ENCODE results near the gene POM121. TPM values are rescaled to one million over a fixed set of nuclear protein-coding genes. Genes with fewer than 3 reads are reported as not detected.
"Not testable (repeated sequence)": the region's sequence is repeated elsewhere in the genome, so short reads cannot be mapped to it uniquely, and the experiment has no call there.

The POM121 gene
- total RNA-seq, 1 experiment from 2014 or later, result 42.2 TPM

GRCh38 chr7:72969688-72970087, 44.8 kb downstream of the POM121 start:
- H3K9me3 Mint-ChIP-seq (ENCODE audit: unreplicated experiment), result not testable (repeated sequence)

GRCh38 chr7:72971505-72971904, 46.6 kb downstream of the POM121 start:
- H3K4me1 Mint-ChIP-seq (ENCODE audit: insufficient read depth, unreplicated experiment); H3K27ac Mint-ChIP-seq (ENCODE audit: low read depth, unreplicated experiment); CTCF ChIA-PET; DNase-seq (ENCODE audit: unreplicated experiment); H3K9me3 Mint-ChIP-seq (ENCODE audit: unreplicated experiment); H3K27me3 Mint-ChIP-seq (ENCODE audit: insufficient read depth, unreplicated experiment); POLR2A ChIA-PET; H3K4me3 Mint-ChIP-seq (ENCODE audit: unreplicated experiment); intact Hi-C loops (cut with micrococcal nuclease); H3K36me3 Mint-ChIP-seq (ENCODE audit: insufficient read depth, unreplicated experiment); BruUV-seq (replicated peaks): not testable (repeated sequence)

More at GRCh38 chr7:72969688-72970087, 44.8 kb downstream of the POM121 start:
- H3K27ac Mint-ChIP-seq (ENCODE audit: low read depth, unreplicated experiment); H3K36me3 Mint-ChIP-seq (ENCODE audit: insufficient read depth, unreplicated experiment); H3K27me3 Mint-ChIP-seq (ENCODE audit: insufficient read depth, unreplicated experiment); H3K4me3 Mint-ChIP-seq (ENCODE audit: unreplicated experiment); DNase-seq (ENCODE audit: unreplicated experiment); H3K4me1 Mint-ChIP-seq (ENCODE audit: insufficient read depth, unreplicated experiment); CTCF ChIA-PET; BruUV-seq (replicated peaks); intact Hi-C loops (cut with micrococcal nuclease); POLR2A ChIA-PET: not testable (repeated sequence)

- H3K4me3 Mint-ChIP-seq (ENCODE audit: unreplicated experiment); intact Hi-C loops (cut with micrococcal nuclease); POLR2A ChIA-PET; H3K27ac Mint-ChIP-seq (ENCODE audit: low read depth, unreplicated experiment); DNase-seq (ENCODE audit: unreplicated experiment); H3K4me1 Mint-ChIP-seq (ENCODE audit: insufficient read depth, unreplicated experiment); H3K27me3 Mint-ChIP-seq (ENCODE audit: insufficient read depth, unreplicated experiment); H3K36me3 Mint-ChIP-seq (ENCODE audit: insufficient read depth, unreplicated experiment); BruUV-seq (replicated peaks); CTCF ChIA-PET; H3K9me3 Mint-ChIP-seq (ENCODE audit: unreplicated experiment): not testable (repeated sequence)
Observed at GRCh38 chr7:72974781-72975180, 49.9 kb downstream of the POM121 start.

GRCh38 chr7:72975656-72976286, 50.9 kb downstream of the POM121 start:
- H3K27ac Mint-ChIP-seq (ENCODE audit: low read depth, unreplicated experiment); POLR2A ChIA-PET; H3K36me3 Mint-ChIP-seq (ENCODE audit: insufficient read depth, unreplicated experiment); CTCF ChIA-PET; DNase-seq (ENCODE audit: unreplicated experiment); BruUV-seq (replicated peaks); H3K4me3 Mint-ChIP-seq (ENCODE audit: unreplicated experiment); H3K4me1 Mint-ChIP-seq (ENCODE audit: insufficient read depth, unreplicated experiment); intact Hi-C loops (cut with micrococcal nuclease); H3K27me3 Mint-ChIP-seq (ENCODE audit: insufficient read depth, unreplicated experiment); H3K9me3 Mint-ChIP-seq (ENCODE audit: unreplicated experiment): not testable (repeated sequence)

- H3K27ac Mint-ChIP-seq (ENCODE audit: low read depth, unreplicated experiment); H3K4me1 Mint-ChIP-seq (ENCODE audit: insufficient read depth, unreplicated experiment); H3K9me3 Mint-ChIP-seq (ENCODE audit: unreplicated experiment); POLR2A ChIA-PET; DNase-seq (ENCODE audit: unreplicated experiment); H3K27me3 Mint-ChIP-seq (ENCODE audit: insufficient read depth, unreplicated experiment); H3K4me3 Mint-ChIP-seq (ENCODE audit: unreplicated experiment); BruUV-seq (replicated peaks); H3K36me3 Mint-ChIP-seq (ENCODE audit: insufficient read depth, unreplicated experiment); CTCF ChIA-PET; intact Hi-C loops (cut with micrococcal nuclease): not testable (repeated sequence)
Observed at GRCh38 chr7:72976434-72976833, 51.5 kb downstream of the POM121 start.

- H3K4me1 Mint-ChIP-seq (ENCODE audit: insufficient read depth, unreplicated experiment); CTCF ChIA-PET; H3K9me3 Mint-ChIP-seq (ENCODE audit: unreplicated experiment); DNase-seq (ENCODE audit: unreplicated experiment); H3K27ac Mint-ChIP-seq (ENCODE audit: low read depth, unreplicated experiment); H3K36me3 Mint-ChIP-seq (ENCODE audit: insufficient read depth, unreplicated experiment); H3K4me3 Mint-ChIP-seq (ENCODE audit: unreplicated experiment); POLR2A ChIA-PET; intact Hi-C loops (cut with micrococcal nuclease); H3K27me3 Mint-ChIP-seq (ENCODE audit: insufficient read depth, unreplicated experiment); BruUV-seq (replicated peaks): not testable (repeated sequence)
Observed at GRCh38 chr7:72980382-72980781, 55.5 kb downstream of the POM121 start.

GRCh38 chr7:72982084-72982483, 57.2 kb downstream of the POM121 start:
- H3K27me3 Mint-ChIP-seq (ENCODE audit: insufficient read depth, unreplicated experiment); H3K36me3 Mint-ChIP-seq (ENCODE audit: insufficient read depth, unreplicated experiment); DNase-seq (ENCODE audit: unreplicated experiment); H3K4me3 Mint-ChIP-seq (ENCODE audit: unreplicated experiment); CTCF ChIA-PET; BruUV-seq (replicated peaks); H3K4me1 Mint-ChIP-seq (ENCODE audit: insufficient read depth, unreplicated experiment); H3K27ac Mint-ChIP-seq (ENCODE audit: low read depth, unreplicated experiment); intact Hi-C loops (cut with micrococcal nuclease); POLR2A ChIA-PET; H3K9me3 Mint-ChIP-seq (ENCODE audit: unreplicated experiment): not testable (repeated sequence)

GRCh38 chr7:72990146-72990913, 65.4 kb downstream of the POM121 start:
- H3K4me3 Mint-ChIP-seq (ENCODE audit: unreplicated experiment); BruUV-seq (replicated peaks); POLR2A ChIA-PET; intact Hi-C loops (cut with micrococcal nuclease); H3K4me1 Mint-ChIP-seq (ENCODE audit: insufficient read depth, unreplicated experiment); H3K27ac Mint-ChIP-seq (ENCODE audit: low read depth, unreplicated experiment); H3K36me3 Mint-ChIP-seq (ENCODE audit: insufficient read depth, unreplicated experiment); CTCF ChIA-PET; H3K9me3 Mint-ChIP-seq (ENCODE audit: unreplicated experiment); H3K27me3 Mint-ChIP-seq (ENCODE audit: insufficient read depth, unreplicated experiment); DNase-seq (ENCODE audit: unreplicated experiment): not testable (repeated sequence)

- DNase-seq (ENCODE audit: unreplicated experiment); CTCF ChIA-PET; POLR2A ChIA-PET; H3K27ac Mint-ChIP-seq (ENCODE audit: low read depth, unreplicated experiment); H3K4me3 Mint-ChIP-seq (ENCODE audit: unreplicated experiment); H3K27me3 Mint-ChIP-seq (ENCODE audit: insufficient read depth, unreplicated experiment); BruUV-seq (replicated peaks); H3K36me3 Mint-ChIP-seq (ENCODE audit: insufficient read depth, unreplicated experiment); H3K4me1 Mint-ChIP-seq (ENCODE audit: insufficient read depth, unreplicated experiment); H3K9me3 Mint-ChIP-seq (ENCODE audit: unreplicated experiment); intact Hi-C loops (cut with micrococcal nuclease): not testable (repeated sequence)
Observed at GRCh38 chr7:72995484-72995883, 70.6 kb downstream of the POM121 start.

All from MCF 10A (cell line).